GM23338 (cell line): ENCODE results near the gene ESYT2. TPM values are rescaled to one million over a fixed set of nuclear protein-coding genes. Genes with fewer than 3 reads are reported as not detected.

Experiments
- ATAC-seq: fragments of 200-7000 bp; cut with Tn5 transposase; 3 replicates; pipeline ENCODE4 v1.9.1; 2020
- DNase-seq: peaks from one replicate; pipeline ENCODE4 v3.0.0-alpha.2; 2015; ENCODE audit warnings: low spot score
- H2AFZ ChIP-seq: fragments of 200-600 bp; sonication (generic); 2 replicates; pipeline ENCODE4 v1.8.0; 2016; ENCODE audit warnings: antibody characterized with exemption, mild to moderate bottlenecking, moderate library complexity
- H3F3A ChIP-seq: fragments of 200-600 bp; sonication (generic); replicated peaks from 2 replicates; pipeline ENCODE4 v1.8.0; 2017; ENCODE audit warnings: antibody characterized with exemption, mixed run types, low read depth
- H3K27ac ChIP-seq: fragments of 200-600 bp; sonication (generic); 2 replicates; pipeline ENCODE4 v1.6.1; 2016; ENCODE audit warnings: low read depth
- H3K27me3 ChIP-seq: fragments of 200-600 bp; sonication (generic); 2 replicates; pipeline ENCODE4 v1.8.0; 2016; ENCODE audit warnings: mild to moderate bottlenecking, mixed run types, moderate library complexity; ENCODE audit not compliant: insufficient read depth
- H3K36me3 ChIP-seq: fragments of 200-600 bp; sonication (generic); 2 replicates; pipeline ENCODE4 v1.8.0; 2016; ENCODE audit warnings: mild to moderate bottlenecking; ENCODE audit not compliant: insufficient read depth
- H3K4me1 ChIP-seq: fragments of 200-600 bp; sonication (generic); 2 replicates; pipeline ENCODE4 v1.8.0; 2016; ENCODE audit warnings: mild to moderate bottlenecking, moderate library complexity; ENCODE audit not compliant: insufficient read depth
- H3K4me2 ChIP-seq: fragments of 200-600 bp; sonication (generic); 2 replicates; pipeline ENCODE4 v1.7.1; 2017; ENCODE audit warnings: mixed run types
- H3K4me3 ChIP-seq: fragments of 200-600 bp; sonication (generic); 2 replicates; pipeline ENCODE4 v1.6.1; 2016; ENCODE audit warnings: mixed run types
- H3K79me2 ChIP-seq: fragments of 200-600 bp; sonication (generic); replicated peaks from 2 replicates; pipeline ENCODE4 v1.8.0; 2017; ENCODE audit warnings: mild to moderate bottlenecking; ENCODE audit not compliant: insufficient read depth
- H3K9me2 ChIP-seq: fragments of 200-600 bp; sonication (generic); 2 replicates; pipeline ENCODE4 v1.8.0; 2017; ENCODE audit not compliant: insufficient read depth
- H4K20me1 ChIP-seq: fragments of 200-600 bp; sonication (generic); replicated peaks from 2 replicates; pipeline ENCODE4 v1.8.0; 2017; ENCODE audit warnings: mild to moderate bottlenecking; ENCODE audit not compliant: insufficient read depth
- H3K27ac Mint-ChIP-seq: 2 replicates; pipeline ENCODE4 v1.8.0; 2020; ENCODE audit warnings: inconsistent platforms, mild to moderate bottlenecking, moderate library complexity, mixed read lengths
- H3K27me3 Mint-ChIP-seq: 3 replicates; pipeline ENCODE4 v1.8.0; 2022; ENCODE audit warnings: low read depth, mild to moderate bottlenecking, moderate library complexity, mixed read lengths, inconsistent platforms; ENCODE audit not compliant: insufficient read depth, poor library complexity
- H3K36me3 Mint-ChIP-seq: 3 replicates; pipeline ENCODE4 v1.8.0; 2021; ENCODE audit warnings: low read depth, mild to moderate bottlenecking, inconsistent platforms, moderate library complexity, mixed read lengths
- H3K4me1 Mint-ChIP-seq: 3 replicates; pipeline ENCODE4 v1.8.0; 2020; ENCODE audit warnings: mild to moderate bottlenecking, inconsistent platforms, mixed read lengths
- H3K4me3 Mint-ChIP-seq: 3 replicates; pipeline ENCODE4 v1.8.0; 2021; ENCODE audit warnings: moderate library complexity, mild to moderate bottlenecking, inconsistent platforms, mixed read lengths
- H3K9me3 Mint-ChIP-seq: 3 replicates; pipeline ENCODE4 v1.8.0; 2020; ENCODE audit warnings: moderate library complexity, mild to moderate bottlenecking, inconsistent platforms, mixed read lengths
- CREB1 ChIP-seq: fragments of 250-450 bp; sonication (Bioruptor Pico); IDR thresholded peaks from 2 replicates; pipeline ENCODE4 v1.5.0; 2020; ENCODE audit warnings: low read depth, mild to moderate bottlenecking, moderate library complexity
- CTCF ChIP-seq, 2 experiments: fragments of 200-600 bp in 1 of 2; sonication (generic) in 1 of 2; conservative IDR thresholded peaks; 2 replicates each; pipeline versions ENCODE4 v1.5.1 to v1.6.1; 2016 to 2017; ENCODE audit warnings: antibody characterized with exemption in 2 of 2, low read depth in 2 of 2, mild to moderate bottlenecking in 2 of 2, moderate library complexity in 1 of 2
- ETS1 ChIP-seq: IDR thresholded peaks from 2 replicates; pipeline ENCODE4 v1.6.1; 2016; ENCODE audit warnings: antibody characterized with exemption
- EZH2phosphoT487 ChIP-seq: fragments of 200-600 bp; sonication (generic); IDR thresholded peaks from one replicate; pipeline ENCODE4 v1.8.1; 2018; ENCODE audit warnings: antibody characterized with exemption; ENCODE audit not compliant: unreplicated experiment
- POLR2AphosphoS5 ChIP-seq: IDR thresholded peaks from 2 replicates; pipeline ENCODE4 v1.6.1; 2016; ENCODE audit warnings: antibody characterized with exemption, low read depth
- REST ChIP-seq: IDR thresholded peaks from one replicate; pipeline ENCODE4 v1.6.1; 2018; ENCODE audit warnings: antibody characterized with exemption; ENCODE audit not compliant: unreplicated experiment
- STAT1 ChIP-seq: IDR thresholded peaks from one replicate; pipeline ENCODE4 v1.6.1; 2016; ENCODE audit warnings: antibody characterized with exemption; ENCODE audit not compliant: unreplicated experiment
- ZNF114 ChIP-seq: fragments of 250-450 bp; sonication (Bioruptor Pico); IDR thresholded peaks from 2 replicates; pipeline ENCODE4 v1.5.0; 2020; ENCODE audit warnings: mild to moderate bottlenecking, moderate library complexity
- ZNF331 ChIP-seq: fragments of 250-450 bp; sonication (Bioruptor Pico); IDR thresholded peaks from 2 replicates; pipeline ENCODE4 v1.5.0; 2020; ENCODE audit warnings: low read depth, mild to moderate bottlenecking, moderate library complexity
- ZNF462 ChIP-seq: fragments of 250-450 bp; sonication (Bioruptor Pico); IDR thresholded peaks from 2 replicates; pipeline ENCODE4 v1.5.0; 2020; ENCODE audit warnings: mild to moderate bottlenecking, moderate library complexity
- polyA plus RNA-seq: library from polyadenylated mRNA; unstranded; fragments of >200 nt; fragmentation: Nextera tagmentation; extraction: Ambion mirVana; gene quantifications from 2 replicates; pipeline ENCODE4 v1.2.1, GENCODE V29; 2016
- total RNA-seq: library from RNA; depleted of rRNA; stranded (reverse); fragments of >200 nt; shearing (Covaris generic); gene quantifications from 2 replicates; pipeline ENCODE4 v1.2.3, GENCODE V29; 2014

ESYT2 gene
- total and polyA plus RNA-seq, 2 experiments from 2014 or later = 9.6 to 52.7 TPM

- Histone ChIP-seq H3K9me2 (no peaks in the 10 kb centered on the region), H2AFZ (no peak overlapping the region), H4K20me1 (peaks cover 45% of the 10 kb centered on the region), H3K4me3 (no peak overlapping the region), H3K4me1 (peaks cover 33% of the 10 kb centered on the region), H3K36me3 (peaks cover 56% of the 10 kb centered on the region), H3K27ac (no peak overlapping the region), H3K4me2 (no peak overlapping the region), H3K79me2 (peaks cover 86% of the 10 kb centered on the region), H3F3A (0 out of 2 replicates have a peak, but pooled peaks cover 5% of the 10 kb centered on the region), H3K27me3 (no peaks in the 10 kb centered on the region)
- no peak overlapping the region for H3K27ac Mint-ChIP-seq
- H3K9me3 Mint-ChIP-seq = no peaks in the 10 kb centered on the region
- TF ChIP-seq POLR2AphosphoS5 (no peak), ZNF331 (CRISPR knock-in tag) (no peak), CTCF (conservative IDR thresholded peaks at IDR 0.05; ENCODE audit: low read depth in 2 of 2) (no peak)
- peaks cover 2% of the 10 kb centered on the region for H3K27me3 Mint-ChIP-seq
- peaks cover 67% of the 10 kb centered on the region for H3K36me3 Mint-ChIP-seq
- no peak for ATAC-seq
- H3K4me1 Mint-ChIP-seq = peaks cover 33% of the 10 kb centered on the region
- H3K4me3 Mint-ChIP-seq = no peak overlapping the region
- no peak for DNase-seq
Observed at GRCh38 chr7:158700008-158700407, 129.3 kb downstream of the ESYT2 start.

GRCh38 chr7:158699341-158699740 lies 130.0 kb downstream of the ESYT2 start:
- H3K9me2 ChIP-seq = no peaks in the 10 kb centered on the region
- H3F3A ChIP-seq = 0 out of 2 replicates have a peak, but pooled peaks cover 8% of the 10 kb centered on the region
- no peak overlapping the region for H3K27ac Mint-ChIP-seq
- H3K27ac ChIP-seq = no peak overlapping the region
- peaks cover 72% of the 10 kb centered on the region for H3K36me3 Mint-ChIP-seq
- no peaks in the 10 kb centered on the region for H3K9me3 Mint-ChIP-seq
- H2AFZ ChIP-seq = no peak overlapping the region
- ATAC-seq (no peak), DNase-seq (no peak)
- H3K4me3 Mint-ChIP-seq = no peak overlapping the region
- peaks cover 49% of the 10 kb centered on the region for H4K20me1 ChIP-seq
- peaks cover 92% of the 10 kb centered on the region for H3K79me2 ChIP-seq
- peaks cover 33% of the 10 kb centered on the region for H3K4me1 ChIP-seq
- no peak overlapping the region for H3K4me3 ChIP-seq
- peaks cover 2% of the 10 kb centered on the region for H3K27me3 Mint-ChIP-seq
- H3K4me1 Mint-ChIP-seq = peaks cover 33% of the 10 kb centered on the region
- H3K36me3 ChIP-seq = peaks cover 57% of the 10 kb centered on the region
- no peaks in the 10 kb centered on the region for H3K27me3 ChIP-seq
- no peak overlapping the region for H3K4me2 ChIP-seq
- TF ChIP-seq CREB1 (CRISPR knock-in tag) (no peak), ZNF462 (CRISPR knock-in tag) (no peak), STAT1 (no peak), POLR2AphosphoS5 (no peak), ZNF114 (no peak), ETS1 (no peak), EZH2phosphoT487 (no peak), REST (no peak)
